ENCODE measurements around the gene CD80. TPM values are rescaled to one million over a fixed set of nuclear protein-coding genes. Genes with fewer than 3 reads are reported as not detected.

Gene CD80
- total and polyA plus RNA-seq, 10 of the 15 experiments (the other 5 are each of a cell fraction or from before 2014, with no cell fraction given): 41.4 to 137 (median 58.1) TPM

DNA sequence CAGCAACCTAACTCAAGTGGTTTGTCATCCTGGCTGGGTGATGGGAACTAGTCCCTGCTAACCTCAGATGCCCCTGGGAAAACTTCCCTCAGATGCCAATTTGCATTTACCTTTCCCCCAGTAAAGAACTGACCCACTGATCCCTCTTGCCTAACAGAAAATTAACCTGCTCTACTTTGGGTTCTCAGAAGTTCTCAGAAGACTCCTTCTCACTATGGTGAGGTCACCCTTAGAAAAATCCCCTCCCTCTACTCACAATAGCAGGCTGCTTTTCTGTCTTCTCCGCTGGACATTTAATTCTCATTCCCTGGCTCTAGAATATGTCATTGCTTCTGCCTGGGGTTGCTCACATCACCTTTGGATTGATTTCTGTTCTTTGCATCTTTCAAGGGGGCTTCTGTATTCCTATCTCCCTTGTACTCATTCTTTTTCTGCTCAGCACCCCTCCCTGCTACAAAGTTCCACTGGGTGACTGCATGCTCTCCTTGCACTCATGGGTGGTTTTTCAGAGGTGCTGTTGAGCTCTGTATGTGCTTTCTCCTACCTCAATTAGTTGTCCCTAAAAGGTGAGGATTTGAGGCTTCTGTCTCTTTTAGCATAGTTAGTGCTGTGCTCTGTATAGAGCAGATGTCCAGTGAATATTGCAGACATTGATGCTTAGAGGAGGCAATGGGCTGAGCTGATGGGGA is 39.1 kb upstream of the CD80 start:
- Histone ChIP-seq H3K4me2 (ENCODE audit: control insufficient read depth, insufficient read depth) (peak overlapping the region; percentile 80), H3K4me3 (peak overlapping the region; percentile 43), H3K9ac (ENCODE audit: control insufficient read depth, insufficient read depth, low read length) (peak overlapping the region; percentile 80), H3K36me3 (ENCODE audit: control insufficient read depth in 2 of 2, insufficient read depth in 2 of 2, low read length in 1 of 2) (no peaks in the 10 kb centered on the region), H3K27me3 (replicated peaks in 1 of 2; ENCODE audit: control insufficient read depth in 2 of 2, insufficient read depth in 2 of 2, low read length in 1 of 2) (no peaks in the 10 kb centered on the region), H3K9me3 (replicated peaks; ENCODE audit: control insufficient read depth, insufficient read depth, low read length) (no peaks in the 10 kb centered on the region), H3K79me2 (ENCODE audit: control insufficient read depth, insufficient read depth, low read length) (peaks cover 26% of the 10 kb centered on the region), H3K4me1 (ENCODE audit: control insufficient read depth, insufficient read depth, low read length) (peaks cover 64% of the 10 kb centered on the region), H4K20me1 (ENCODE audit: control insufficient read depth, insufficient read depth) (no peaks in the 10 kb centered on the region), H3K27ac (ENCODE audit: control insufficient read depth, insufficient read depth) (peak overlapping the region; percentile 87), H2AFZ (ENCODE audit: control insufficient read depth, low read depth, low read length) (peak overlapping the region; percentile 6; the same call in 1 of the 2 replicates)
- CTCF ChIA-PET: interaction anchor here (1.0 to 9.5 kb wide), 17 partner anchors 8 to 246 kb away, joined by 3 to 296 read pairs (median 22); partner anchors contain the start of genes ADPRH, CD80, COX17 and TIMMDC1
- DNase-seq (ENCODE audit: low read depth, low spot score): peak; percentile 87
- TSS peak; percentile 85 for BruUV-seq (replicated peaks)
- FAIRE-seq: no peak
- peak; percentile 60 for ATAC-seq
- in situ Hi-C loops (cut with MboI) (loop anchor here (5.0 kb wide), 1 partner anchor 79 kb away; the partner anchor contains the start of gene COX17), intact Hi-C loops (cut with micrococcal nuclease; ENCODE audit: unreplicated experiment) (loop anchor here (1.0 kb wide), 3 partner anchors 18 to 36 kb away; no protein-coding TSS in a partner anchor)
- WGBS (ENCODE audit: insufficient coverage, insufficient replicate concordance, low lambda C conversion rate, missing lambda C conversion rate): 5% methylated on average over 1 of the region's 1 CpG
- POLR2A ChIA-PET: interaction anchor here (0.6 to 10.4 kb wide), 16 partner anchors 10 to 294 kb away, joined by 3 to 133 read pairs (median 16); partner anchors contain the start of genes ADPRH, CD80, COX17 and TMEM39A
- SMC1A ChIA-PET (ENCODE audit: uncharacterized antibody, unreplicated experiment): interaction anchor here (0.7 to 7.6 kb wide), 22 partner anchors 9 to 246 kb away, joined by 3 to 329 read pairs (median 14); partner anchors contain the start of genes ADPRH, CD80, COX17 and TIMMDC1
- RAD21 ChIA-PET (ENCODE audit: unreplicated experiment): interaction anchor here (1.0 to 7.2 kb wide), 20 partner anchors 12 to 496 kb away, joined by 3 to 239 read pairs (median 22); partner anchors contain the start of genes ADPRH, ARHGAP31, CD80 and COX17
- TF ChIP-seq TCF7 (IDR thresholded peaks at IDR 0.05; ENCODE audit: borderline replicate concordance) (0 out of 2 replicates have a peak, but pooled peaks have one; percentile 40), EED (IDR thresholded peaks at IDR 0.05; ENCODE audit: low read depth) (peak; percentile 74), POLR2AphosphoS5 (IDR thresholded peaks at IDR 0.05; ENCODE audit: low read length) (peak; percentile 52), ZBED1 (IDR thresholded peaks at IDR 0.05; ENCODE audit: borderline replicate concordance) (peak; percentile 62), IKZF1 (conservative IDR thresholded peaks at IDR 0.05) (peak; percentile 48; the same call in 1 of the 2 replicates), TCF12 (IDR thresholded peaks at IDR 0.05; ENCODE audit: low read depth, low read length) (peak; percentile 76), BCL11A (IDR thresholded peaks at IDR 0.05; ENCODE audit: low read depth, low read length) (peak; percentile 42; the same call in 1 of the 2 replicates), NFXL1 (IDR thresholded peaks at IDR 0.05; ENCODE audit: borderline replicate concordance) (no peak), JUNB (IDR thresholded peaks at IDR 0.05) (peak; percentile 60; the same call in 1 of the 2 replicates), EP300 (IDR thresholded peaks at IDR 0.05; ENCODE audit: borderline replicate concordance in 1 of 2, control insufficient read depth in 1 of 2, low read depth in 2 of 2, low read length in 2 of 2) (peak in 1 of 2 experiments; percentile 58; a peak in 1 of 4 replicates), RUNX3 (IDR thresholded peaks at IDR 0.05; ENCODE audit: low read length) (peak; percentile 77), CBFB (IDR thresholded peaks at IDR 0.05; ENCODE audit: low read depth) (0 out of 2 replicates have a peak, but pooled peaks have one; percentile 16), RFX5 (IDR thresholded peaks at IDR 0.05; ENCODE audit: low read depth, low read length) (no peak), ZNF384 (IDR thresholded peaks at IDR 0.05; ENCODE audit: borderline replicate concordance, low read depth, low read length) (no peak), TAF1 (IDR thresholded peaks at IDR 0.05; ENCODE audit: borderline replicate concordance, low read depth, low read length) (0 out of 2 replicates have a peak, but pooled peaks have one; percentile 15), SMARCA5 (IDR thresholded peaks at IDR 0.05) (0 out of 2 replicates have a peak, but pooled peaks have one; percentile 54)
- TF ChIP-seq, protein P1, sequence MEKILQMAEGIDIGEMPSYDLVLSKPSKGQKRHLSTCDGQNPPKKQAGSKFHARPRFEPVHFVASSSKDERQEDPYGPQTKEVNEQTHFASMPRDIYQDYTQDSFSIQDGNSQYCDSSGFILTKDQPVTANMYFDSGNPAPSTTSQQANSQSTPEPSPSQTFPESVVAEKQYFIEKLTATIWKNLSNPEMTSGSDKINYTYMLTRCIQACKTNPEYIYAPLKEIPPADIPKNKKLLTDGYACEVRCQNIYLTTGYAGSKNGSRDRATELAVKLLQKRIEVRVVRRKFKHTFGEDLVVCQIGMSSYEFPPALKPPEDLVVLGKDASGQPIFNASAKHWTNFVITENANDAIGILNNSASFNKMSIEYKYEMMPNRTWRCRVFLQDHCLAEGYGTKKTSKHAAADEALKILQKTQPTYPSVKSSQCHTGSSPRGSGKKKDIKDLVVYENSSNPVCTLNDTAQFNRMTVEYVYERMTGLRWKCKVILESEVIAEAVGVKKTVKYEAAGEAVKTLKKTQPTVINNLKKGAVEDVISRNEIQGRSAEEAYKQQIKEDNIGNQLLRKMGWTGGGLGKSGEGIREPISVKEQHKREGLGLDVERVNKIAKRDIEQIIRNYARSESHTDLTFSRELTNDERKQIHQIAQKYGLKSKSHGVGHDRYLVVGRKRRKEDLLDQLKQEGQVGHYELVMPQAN (conservative IDR thresholded peaks at IDR 0.05): no peak
- TF ChIP-seq, protein P2, sequence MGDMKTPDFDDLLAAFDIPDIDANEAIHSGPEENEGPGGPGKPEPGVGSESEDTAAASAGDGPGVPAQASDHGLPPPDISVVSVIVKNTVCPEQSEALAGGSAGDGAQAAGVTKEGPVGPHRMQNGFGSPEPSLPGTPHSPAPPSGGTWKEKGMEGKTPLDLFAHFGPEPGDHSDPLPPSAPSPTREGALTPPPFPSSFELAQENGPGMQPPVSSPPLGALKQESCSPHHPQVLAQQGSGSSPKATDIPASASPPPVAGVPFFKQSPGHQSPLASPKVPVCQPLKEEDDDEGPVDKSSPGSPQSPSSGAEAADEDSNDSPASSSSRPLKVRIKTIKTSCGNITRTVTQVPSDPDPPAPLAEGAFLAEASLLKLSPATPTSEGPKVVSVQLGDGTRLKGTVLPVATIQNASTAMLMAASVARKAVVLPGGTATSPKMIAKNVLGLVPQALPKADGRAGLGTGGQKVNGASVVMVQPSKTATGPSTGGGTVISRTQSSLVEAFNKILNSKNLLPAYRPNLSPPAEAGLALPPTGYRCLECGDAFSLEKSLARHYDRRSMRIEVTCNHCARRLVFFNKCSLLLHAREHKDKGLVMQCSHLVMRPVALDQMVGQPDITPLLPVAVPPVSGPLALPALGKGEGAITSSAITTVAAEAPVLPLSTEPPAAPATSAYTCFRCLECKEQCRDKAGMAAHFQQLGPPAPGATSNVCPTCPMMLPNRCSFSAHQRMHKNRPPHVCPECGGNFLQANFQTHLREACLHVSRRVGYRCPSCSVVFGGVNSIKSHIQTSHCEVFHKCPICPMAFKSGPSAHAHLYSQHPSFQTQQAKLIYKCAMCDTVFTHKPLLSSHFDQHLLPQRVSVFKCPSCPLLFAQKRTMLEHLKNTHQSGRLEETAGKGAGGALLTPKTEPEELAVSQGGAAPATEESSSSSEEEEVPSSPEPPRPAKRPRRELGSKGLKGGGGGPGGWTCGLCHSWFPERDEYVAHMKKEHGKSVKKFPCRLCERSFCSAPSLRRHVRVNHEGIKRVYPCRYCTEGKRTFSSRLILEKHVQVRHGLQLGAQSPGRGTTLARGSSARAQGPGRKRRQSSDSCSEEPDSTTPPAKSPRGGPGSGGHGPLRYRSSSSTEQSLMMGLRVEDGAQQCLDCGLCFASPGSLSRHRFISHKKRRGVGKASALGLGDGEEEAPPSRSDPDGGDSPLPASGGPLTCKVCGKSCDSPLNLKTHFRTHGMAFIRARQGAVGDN (IDR thresholded peaks at IDR 0.05): peak; percentile 26
